ENCODE data around the gene RNASE12.
"Not testable (repeated sequence)": the region's sequence is repeated elsewhere in the genome, so short reads cannot be mapped to it uniquely, and the experiment has no call there.

RNASE12 gene

GRCh38 chr14:20591235-20591634 is at the start of gene RNASE12:
TSS of gene RNASE12 (minus strand) at chr14:20591376. CDS start at chr14:20590723, 653 bp downstream.
- no peak for DNase-seq

GRCh38 chr14:20632831-20633691 is 41.9 kb upstream of the RNASE12 start:
- DNase-seq: no peak

GRCh38 chr14:20632448-20632830 is 41.3 kb upstream of the RNASE12 start:
- no peak for DNase-seq

- DNase-seq: no peak
Measured at GRCh38 chr14:20631880-20632389, 40.8 kb upstream of the RNASE12 start.

GRCh38 chr14:20631023-20631879 is 40.1 kb upstream of the RNASE12 start:
- DNase-seq: no peak

- DNase-seq: no peak
Measured at GRCh38 chr14:20630340-20631022, 39.3 kb upstream of the RNASE12 start.

- DNase-seq: no peak
Measured at GRCh38 chr14:20628063-20628854, 37.1 kb upstream of the RNASE12 start.

GRCh38 chr14:20627346-20628027 is 36.3 kb upstream of the RNASE12 start:
- no peak for DNase-seq

- DNase-seq: no peak
Measured at GRCh38 chr14:20626274-20626673, 35.1 kb upstream of the RNASE12 start.

GRCh38 chr14:20624495-20625070 is 33.4 kb upstream of the RNASE12 start:
- peak; percentile 40 for DNase-seq

- DNase-seq: no peak
Measured at GRCh38 chr14:20623798-20624197, 32.6 kb upstream of the RNASE12 start.

- no peak for DNase-seq
Measured at GRCh38 chr14:20622816-20623291, 31.7 kb upstream of the RNASE12 start.

GRCh38 chr14:20620798-20621478 is 29.8 kb upstream of the RNASE12 start:
- DNase-seq: no peak

- DNase-seq: not testable (repeated sequence)
Measured at GRCh38 chr14:20619688-20620087, 28.5 kb upstream of the RNASE12 start.

GRCh38 chr14:20618271-20618749 is 27.1 kb upstream of the RNASE12 start:
- DNase-seq: no peak

- DNase-seq: no peak
Measured at GRCh38 chr14:20617138-20618003, 26.2 kb upstream of the RNASE12 start.

GRCh38 chr14:20615996-20616395 is 24.8 kb upstream of the RNASE12 start:
- DNase-seq: no peak

- DNase-seq: no peak
Measured at GRCh38 chr14:20614038-20614840, 23.1 kb upstream of the RNASE12 start.

Data from activated effector memory CD4-positive, alpha-beta T cell treated with Interleukin-2 at 50 U/mL for 16 hours (primary cell).